CD14-positive monocyte (primary cell): Measurements from ENCODE around the gene UMPS. TPM values are rescaled to one million over a fixed set of nuclear protein-coding genes. Genes with fewer than 3 reads are reported as not detected.

Source experiments
- DNase-seq, 3 donors: peaks; one replicate each; pipeline ENCODE4 v3.0.0-alpha.2; 2011 to 2022
- H2AFZ ChIP-seq: 2 replicates; pipeline ENCODE4 v1.6.0; 2012; ENCODE audit warnings: mild to moderate bottlenecking, low read depth, low read length, inconsistent platforms; ENCODE audit not compliant: insufficient read depth, poor library complexity, severe bottlenecking
- H3K27ac ChIP-seq, 2 donors: 1 replicate in 1 of 2; 2 replicates in 1 of 2; pipeline ENCODE4 v1.5.1; 2012 to 2013; ENCODE audit warnings: low read length in 2 of 2, control low read depth in 1 of 2, inconsistent platforms in 1 of 2, low read depth in 1 of 2, mild to moderate bottlenecking in 1 of 2
- H3K27me3 ChIP-seq, 2 donors: one replicate each; pipeline versions ENCODE4 v1.6.0 to v1.6.1; 2011 to 2013; ENCODE audit warnings: low read length in 2 of 2; ENCODE audit not compliant: control insufficient read depth in 2 of 2, insufficient read depth in 2 of 2
- H3K36me3 ChIP-seq, 2 donors: replicated peaks in 1 of 2; 1 replicate in 1 of 2; 2 replicates in 1 of 2; pipeline versions ENCODE4 v1.5.1 to v1.6.1; 2012 to 2013; ENCODE audit warnings: low read length in 2 of 2, control low read depth in 1 of 2, inconsistent platforms in 1 of 2, mild to moderate bottlenecking in 1 of 2; ENCODE audit not compliant: insufficient read depth in 2 of 2, control insufficient read depth in 1 of 2
- H3K4me1 ChIP-seq, 2 donors: 1 replicate in 1 of 2; 2 replicates in 1 of 2; pipeline versions ENCODE4 v1.5.1 to v1.6.1; 2012 to 2013; ENCODE audit warnings: low read length in 2 of 2, control low read depth in 1 of 2, inconsistent platforms in 1 of 2, mild to moderate bottlenecking in 1 of 2, moderate library complexity in 1 of 2; ENCODE audit not compliant: insufficient read depth in 2 of 2, control insufficient read depth in 1 of 2
- H3K4me2 ChIP-seq: replicated peaks from 2 replicates; pipeline ENCODE3; 2012; ENCODE audit warnings: low read length, moderate library complexity, mild to moderate bottlenecking; ENCODE audit not compliant: poor library complexity, severe bottlenecking; ENCODE audit errors: extremely low read depth
- H3K4me3 ChIP-seq, 3 experiments: fragments of 200-600 bp in 1 of 3; sonication (generic) in 1 of 3; replicated peaks in 1 of 3; 1 replicate in 2 of 3; 2 replicates in 1 of 3; pipeline ENCODE4 v1.5.1; 2011 to 2013; ENCODE audit warnings: low read length in 3 of 3, mild to moderate bottlenecking in 3 of 3, control low read depth in 2 of 3, low read depth in 2 of 3, inconsistent platforms in 1 of 3, moderate library complexity in 1 of 3
- H3K79me2 ChIP-seq: 2 replicates; pipeline ENCODE4 v1.6.0; 2012; ENCODE audit warnings: mild to moderate bottlenecking, control low read depth, inconsistent platforms, low read length, moderate library complexity; ENCODE audit not compliant: insufficient read depth
- H3K9ac ChIP-seq: 2 replicates; pipeline ENCODE4 v1.6.0; 2017; ENCODE audit warnings: low read length, mild to moderate bottlenecking; ENCODE audit not compliant: insufficient read depth, poor library complexity, severe bottlenecking
- H3K9me3 ChIP-seq, 2 donors: replicated peaks in 1 of 2; 1 replicate in 1 of 2; 2 replicates in 1 of 2; pipeline versions ENCODE4 v1.5.1 to v1.6.1; 2012 to 2013; ENCODE audit warnings: low read length in 2 of 2, control low read depth in 1 of 2; ENCODE audit not compliant: control insufficient read depth in 1 of 2, insufficient read depth in 1 of 2
- H4K20me1 ChIP-seq: 2 replicates; pipeline ENCODE4 v1.6.0; 2012; ENCODE audit warnings: mild to moderate bottlenecking, low read length, control low read depth, moderate library complexity; ENCODE audit not compliant: insufficient read depth
- H3K27ac Mint-ChIP-seq, 7 donors: one replicate each; pipeline ENCODE4 v1.8.0; 2020; ENCODE audit warnings: mild to moderate bottlenecking in 7 of 7, mixed read lengths in 7 of 7, moderate library complexity in 6 of 7, inconsistent platforms in 2 of 7
- H3K27me3 Mint-ChIP-seq, 3 donors: one replicate each; pipeline ENCODE4 v1.8.0; 2021 to 2022; ENCODE audit warnings: low read depth in 3 of 3, mild to moderate bottlenecking in 3 of 3, mixed read lengths in 3 of 3, moderate library complexity in 3 of 3, inconsistent platforms in 1 of 3
- H3K36me3 Mint-ChIP-seq, 2 donors: one replicate each; pipeline ENCODE4 v1.8.0; 2020; ENCODE audit warnings: mixed read lengths in 2 of 2, inconsistent platforms in 1 of 2, mild to moderate bottlenecking in 1 of 2
- H3K4me1 Mint-ChIP-seq: one replicate; pipeline ENCODE4 v1.8.0; 2020; ENCODE audit warnings: mild to moderate bottlenecking, mixed read lengths
- H3K4me3 Mint-ChIP-seq, 2 donors: one replicate each; pipeline ENCODE4 v1.8.0; 2020; ENCODE audit warnings: mild to moderate bottlenecking in 2 of 2, mixed read lengths in 2 of 2, moderate library complexity in 1 of 2
- H3K9me3 Mint-ChIP-seq, 7 donors: one replicate each; pipeline ENCODE4 v1.8.0; 2020 to 2022; ENCODE audit warnings: mixed read lengths in 7 of 7, mild to moderate bottlenecking in 6 of 7, moderate library complexity in 6 of 7, inconsistent platforms in 2 of 7
- CTCF ChIP-seq: fragments of 200-600 bp; IDR thresholded peaks from one replicate; pipeline ENCODE4 v1.8.0; 2022; ENCODE audit warnings: antibody characterized with exemption, mild to moderate bottlenecking
- WGBS: methylation state at CpG from one replicate; pipeline ENCODE4 v1.1.5; 2013; ENCODE audit warnings: missing lambda C conversion rate; ENCODE audit not compliant: insufficient coverage; 5-methylcytosine and 5-hydroxymethylcytosine counted together
- intact Hi-C, 2 donors: fragments of 100-400 bp; cut with micrococcal nuclease; formaldehyde crosslinking; loops; one replicate each; pipeline versions ENCODE4 v1.15.0 to v1.15.1; 2023
- polyA plus RNA-seq, 3 donors: library from polyadenylated mRNA; depleted of rRNA in 1 of 3; unstranded in 2 of 3; stranded (reverse) in 1 of 3; fragments of 300-500 nt in 2 of 3; fragments of >200 nt in 1 of 3; fragmentation: Illumina TruSeq in 2 of 3; gene quantifications; 1 replicate in 2 of 3; 2 replicates in 1 of 3; pipeline ENCODE4 v1.2.3, GENCODE V29; 2012 to 2021

Gene UMPS
- polyA plus RNA-seq, 3 donors: 4.6 to 13.5 (median 9.1) TPM

GRCh38 chr3:124783696-124784095 is 53.4 kb downstream of the UMPS start:
- Histone ChIP-seq H3K27me3 (no peaks in the 10 kb centered on the region), H3K27ac (no peak overlapping the region), H4K20me1 (no peaks in the 10 kb centered on the region), H3K4me3 (no peak overlapping the region), H3K36me3 (no peaks in the 10 kb centered on the region), H3K79me2 (no peaks in the 10 kb centered on the region), H3K9me3 (no peaks in the 10 kb centered on the region), H3K4me2 (no peak overlapping the region), H3K9ac (no peak overlapping the region), H2AFZ (no peak overlapping the region), H3K4me1 (peaks cover 23 to 24% of the 10 kb centered on the region in 2 donors)
- intact Hi-C loops: loop anchor here in 1 of 2 donors (5.0 kb wide), 1 partner anchor 104 kb away; the partner anchor contains the start of gene ITGB5
- Mint-ChIP-seq H3K4me3 (no peak overlapping the region), H3K4me1 (peaks cover 45% of the 10 kb centered on the region), H3K36me3 (no peaks in the 10 kb centered on the region), H3K9me3 (peaks cover 0 to 2% (median 0%) of the 10 kb centered on the region in 7 donors), H3K27ac (no peak overlapping the region), H3K27me3 (peaks cover 1 to 16% (median 8%) of the 10 kb centered on the region in 3 donors)
- WGBS: 15% methylated on average over 3 of the region's 4 CpGs
- DNase-seq: no peak
- no peak for TF ChIP-seq CTCF

GRCh38 chr3:124784686-124785382 is 54.6 kb downstream of the UMPS start:
- Mint-ChIP-seq H3K9me3 (peaks cover 0 to 2% (median 0%) of the 10 kb centered on the region in 7 donors), H3K27me3 (peaks cover 1 to 13% (median 8%) of the 10 kb centered on the region in 3 donors), H3K4me1 (peaks cover 45% of the 10 kb centered on the region), H3K4me3 (peak overlapping the region in 1 of 2 donors; percentile 28), H3K27ac (no peak overlapping the region), H3K36me3 (no peaks in the 10 kb centered on the region)
- Histone ChIP-seq H3K79me2 (no peaks in the 10 kb centered on the region), H3K4me3 (no peak overlapping the region), H3K4me2 (peak overlapping the region; percentile 20), H3K27ac (no peak overlapping the region), H3K4me1 (peaks cover 23 to 24% of the 10 kb centered on the region in 2 donors), H3K27me3 (no peaks in the 10 kb centered on the region), H3K36me3 (no peaks in the 10 kb centered on the region), H3K9ac (no peak overlapping the region), H2AFZ (peak overlapping the region; percentile 52), H4K20me1 (no peaks in the 10 kb centered on the region), H3K9me3 (no peaks in the 10 kb centered on the region)
- no peak for TF ChIP-seq CTCF
- no peak for DNase-seq
- 60% methylated on average over 13 of the region's 17 CpGs for whole genome bisulfite sequencing
- intact Hi-C loops: loop anchor here in 1 of 2 donors (5.0 kb wide), 1 partner anchor 102 kb away; the partner anchor contains the start of gene ITGB5
